CD4-positive, alpha-beta T cell treated with Interferon alpha-2 for 1 hour (primary cell): Measurements from ENCODE around the gene SCN4B.

ENCODE experiments used
- DNase-seq, 2 donors: peaks; one replicate each; pipeline ENCODE4 v3.0.0-alpha.2; 2020 to 2022

SCN4B gene

GRCh38 chr11:118095493-118095892 is 57.1 kb downstream of the SCN4B start:
- no peak for DNase-seq

- DNase-seq, result no peak
Observed at GRCh38 chr11:118092907-118093571, 59.6 kb downstream of the SCN4B start.

GRCh38 chr11:118091690-118092089 is 60.9 kb downstream of the SCN4B start:
- DNase-seq, result no peak

- DNase-seq, result no peak
Observed at GRCh38 chr11:118090545-118091162, 62.0 kb downstream of the SCN4B start.

DNA sequence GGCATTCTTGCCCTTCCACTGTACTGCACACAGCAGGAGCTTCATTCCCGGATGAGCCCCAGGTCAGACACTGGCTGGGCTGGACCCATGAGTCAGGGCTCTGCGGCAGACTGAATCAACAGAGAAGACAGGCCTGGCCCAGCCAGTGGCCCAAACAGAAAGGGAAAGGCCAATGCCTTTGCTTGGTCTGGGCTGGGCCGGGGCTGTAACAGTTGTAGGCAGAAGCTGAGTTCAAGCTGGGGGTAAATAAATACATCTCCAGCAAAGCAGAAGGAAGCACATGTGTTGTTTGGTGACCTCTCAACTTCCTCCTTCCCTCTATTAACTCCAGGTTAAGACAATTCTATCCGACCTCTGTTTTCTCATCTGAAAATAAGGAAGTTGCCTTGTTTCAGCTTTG is 64.1 kb downstream of the SCN4B start:
- peak; percentile 8 to 62 for DNase-seq

DNA sequence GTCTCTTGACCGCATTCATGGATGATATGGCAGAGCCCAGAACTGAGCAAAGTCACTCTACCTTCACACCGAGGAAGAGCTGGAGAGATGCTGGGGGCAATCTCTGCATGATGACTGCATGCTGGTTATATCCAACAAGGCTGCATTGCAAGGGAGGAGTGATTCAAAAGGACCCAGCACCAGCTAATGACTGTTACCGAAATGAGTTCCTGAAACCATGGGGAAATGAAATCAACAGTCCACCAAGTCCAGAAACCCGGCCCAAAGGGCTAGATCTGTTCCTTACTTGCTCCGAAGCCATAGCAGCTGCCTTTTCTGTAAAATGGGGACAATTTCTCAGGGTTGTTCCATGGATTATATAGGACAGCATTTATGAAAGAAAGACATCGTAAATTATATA is 64.7 kb downstream of the SCN4B start:
- DNase-seq, result no peak

DNA sequence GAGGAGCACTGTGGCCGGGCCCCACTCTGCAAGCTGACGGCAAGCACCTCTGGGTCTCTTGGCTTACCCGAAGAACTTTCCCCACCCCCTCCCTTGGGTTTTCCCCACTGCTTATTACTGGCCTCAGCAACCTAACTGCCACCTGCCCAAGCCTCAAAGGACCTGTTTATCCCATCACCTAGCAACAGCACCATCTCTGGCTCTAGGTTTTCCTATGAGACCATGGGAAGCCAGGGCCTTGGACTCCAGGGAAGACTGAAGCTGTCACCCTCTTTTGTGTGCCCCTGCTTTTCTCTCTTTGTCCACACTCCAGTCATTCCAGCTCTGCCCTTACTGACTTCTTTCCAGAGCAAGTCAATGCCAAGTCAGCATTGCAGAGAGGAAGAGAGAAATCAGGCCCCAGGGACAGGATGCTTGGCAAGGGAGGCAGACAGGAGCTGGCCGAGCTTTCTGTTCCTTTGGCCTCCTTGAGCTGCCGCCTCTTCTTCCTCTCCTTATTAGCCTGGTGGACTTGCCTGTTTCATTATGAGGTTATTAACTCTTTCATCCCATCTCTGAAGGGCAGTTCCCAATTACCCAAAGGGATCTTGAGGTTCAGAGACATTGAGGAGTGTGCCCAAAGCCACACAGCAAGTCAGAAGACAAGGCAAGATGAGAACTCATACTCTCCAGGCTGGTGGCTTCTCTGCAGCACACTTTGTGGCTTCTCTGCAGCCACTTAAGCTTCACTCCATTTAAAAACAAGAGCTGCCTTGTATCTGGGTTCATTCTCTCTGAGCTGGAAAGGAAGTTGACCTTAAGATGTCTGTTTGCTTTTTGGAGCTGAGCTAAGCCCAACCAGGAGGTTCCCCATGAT is 65.5 kb downstream of the SCN4B start, which contains the start of gene SMIM35:
Gene SMIM35 (minus strand): TSS at position 51 of the 856 bp plus-strand sequence. CDS start 206 bp downstream, outside the sequence.
- DNase-seq, result no peak

DNA sequence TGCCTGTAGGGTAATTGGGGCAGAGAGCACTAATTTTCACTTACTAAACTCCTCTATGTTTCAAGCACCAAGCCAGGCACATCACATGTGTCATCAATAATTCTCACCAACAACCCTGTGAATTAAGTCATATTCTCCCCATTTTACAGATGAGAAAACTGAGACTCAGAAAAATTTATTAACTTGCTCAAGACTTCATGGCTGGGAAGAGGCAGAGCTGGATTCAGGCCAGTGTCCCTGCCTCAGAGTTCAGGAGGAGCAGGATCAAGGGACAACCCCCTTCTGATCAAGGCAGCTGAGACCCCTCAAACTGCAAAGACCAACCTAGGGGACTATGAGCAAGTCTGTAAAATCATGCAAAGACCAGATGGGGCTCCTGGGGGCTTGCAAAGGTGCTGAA is 68.0 kb downstream of the SCN4B start:
- DNase-seq, result no peak

DNA sequence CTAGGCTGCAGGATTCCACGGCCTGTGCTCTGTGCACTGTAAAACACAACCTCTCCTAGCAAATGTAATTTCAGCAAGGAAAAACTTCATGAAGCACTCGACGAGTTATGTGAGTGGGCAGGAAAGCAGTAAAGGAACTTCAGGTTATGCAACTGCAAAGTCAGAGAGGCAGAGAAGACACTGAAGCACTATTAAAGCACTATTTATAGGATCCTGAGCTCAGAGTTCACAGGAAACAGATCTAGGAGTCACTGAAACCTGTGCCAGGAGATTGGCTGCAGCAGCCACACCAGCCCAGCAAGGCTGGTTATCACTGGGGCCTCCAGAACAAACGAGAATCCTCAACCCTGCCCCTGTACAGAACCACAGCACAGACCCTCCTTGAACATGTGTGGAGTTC is 68.4 kb downstream of the SCN4B start:
- DNase-seq, result no peak
